T-helper 17 cell (primary cell): ENCODE data around the gene AP1M1. TPM values are rescaled to one million over a fixed set of nuclear protein-coding genes. Genes with fewer than 3 reads are reported as not detected.

ENCODE experiments used
- ATAC-seq: fragments of 150-1000 bp; cut with Tn5 transposase; 2 replicates; pipeline ENCODE4 v1.10.0; 2021; ENCODE audit warnings: mild to moderate bottlenecking, moderate library complexity
- DNase-seq, 3 donors: peaks; one replicate each; pipeline versions ENCODE4 v3.0.0 to v3.0.0-alpha.2; 2020 to 2021
- H3K9me3 ChIP-seq: one replicate; pipeline ENCODE4 v1.7.0; 2013; ENCODE audit warnings: low read length, mild to moderate bottlenecking; ENCODE audit not compliant: control insufficient read depth, poor library complexity, severe bottlenecking
- H3K27ac Mint-ChIP-seq: one replicate; pipeline ENCODE4 v1.8.0; 2022; ENCODE audit warnings: mild to moderate bottlenecking, moderate library complexity, mixed read lengths
- H3K27me3 Mint-ChIP-seq: one replicate; pipeline ENCODE4 v1.8.0; 2022; ENCODE audit warnings: mixed read lengths
- H3K36me3 Mint-ChIP-seq: one replicate; pipeline ENCODE4 v1.8.0; 2022; ENCODE audit warnings: low read depth, mixed read lengths
- H3K4me1 Mint-ChIP-seq: one replicate; pipeline ENCODE4 v1.8.0; 2022; ENCODE audit warnings: mild to moderate bottlenecking, mixed read lengths
- H3K4me3 Mint-ChIP-seq: one replicate; pipeline ENCODE4 v1.8.0; 2022; ENCODE audit warnings: mild to moderate bottlenecking, moderate library complexity, mixed read lengths
- total RNA-seq, 4 donors: library from RNA in 2 of 4; stranded (reverse) in 2 of 4; gene quantifications; one replicate each; pipeline ENCODE4 v1.2.3 and lab custom pipeline; 2022 to 2026

The AP1M1 gene
- total RNA-seq, 2 donors from 2014 or later = 91.8 to 98.5 TPM

DNA sequence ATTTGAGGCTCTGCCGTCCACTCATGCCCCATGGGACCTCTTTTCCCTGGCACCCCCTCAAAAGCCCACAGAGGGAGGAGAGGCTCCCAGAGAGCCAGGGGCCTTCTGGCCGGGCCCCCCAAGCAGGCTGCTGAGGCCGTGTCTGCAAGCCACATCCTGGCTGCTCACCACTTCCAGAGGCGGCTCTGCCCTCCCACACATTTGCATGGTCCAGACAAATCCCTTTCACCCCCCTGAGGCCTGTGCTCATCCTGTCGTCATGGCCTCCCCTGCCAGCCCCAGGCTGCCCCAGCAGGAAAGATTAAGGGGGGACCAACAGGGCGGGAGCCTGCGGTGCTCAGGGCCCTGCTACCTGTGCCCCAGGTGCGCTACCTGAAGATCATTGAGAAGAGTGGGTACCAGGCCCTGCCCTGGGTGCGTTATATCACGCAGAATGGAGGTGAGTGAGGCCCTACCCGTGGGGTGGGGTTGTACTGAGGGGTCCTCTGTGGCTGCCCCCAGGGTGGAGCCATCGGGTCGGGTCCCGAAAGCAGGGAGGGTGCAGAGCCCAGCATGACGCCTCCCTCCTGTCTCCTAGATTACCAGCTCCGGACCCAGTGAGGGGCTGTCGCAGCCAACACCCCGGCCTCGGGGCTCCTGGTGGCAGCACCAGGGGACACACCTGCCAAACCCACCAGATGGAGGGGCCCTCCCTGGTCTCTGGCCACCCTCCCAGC lies 36.3 kb downstream of the AP1M1 start:
- Mint-ChIP-seq H3K27me3 (no peaks in the 10 kb centered on the region), H3K4me1 (peaks cover 16% of the 10 kb centered on the region), H3K27ac (no peak overlapping the region), H3K4me3 (no peak overlapping the region), H3K36me3 (peaks cover 8% of the 10 kb centered on the region)
- ATAC-seq = no peak
- no peak for DNase-seq
- no peaks in the 10 kb centered on the region for H3K9me3 ChIP-seq

DNA sequence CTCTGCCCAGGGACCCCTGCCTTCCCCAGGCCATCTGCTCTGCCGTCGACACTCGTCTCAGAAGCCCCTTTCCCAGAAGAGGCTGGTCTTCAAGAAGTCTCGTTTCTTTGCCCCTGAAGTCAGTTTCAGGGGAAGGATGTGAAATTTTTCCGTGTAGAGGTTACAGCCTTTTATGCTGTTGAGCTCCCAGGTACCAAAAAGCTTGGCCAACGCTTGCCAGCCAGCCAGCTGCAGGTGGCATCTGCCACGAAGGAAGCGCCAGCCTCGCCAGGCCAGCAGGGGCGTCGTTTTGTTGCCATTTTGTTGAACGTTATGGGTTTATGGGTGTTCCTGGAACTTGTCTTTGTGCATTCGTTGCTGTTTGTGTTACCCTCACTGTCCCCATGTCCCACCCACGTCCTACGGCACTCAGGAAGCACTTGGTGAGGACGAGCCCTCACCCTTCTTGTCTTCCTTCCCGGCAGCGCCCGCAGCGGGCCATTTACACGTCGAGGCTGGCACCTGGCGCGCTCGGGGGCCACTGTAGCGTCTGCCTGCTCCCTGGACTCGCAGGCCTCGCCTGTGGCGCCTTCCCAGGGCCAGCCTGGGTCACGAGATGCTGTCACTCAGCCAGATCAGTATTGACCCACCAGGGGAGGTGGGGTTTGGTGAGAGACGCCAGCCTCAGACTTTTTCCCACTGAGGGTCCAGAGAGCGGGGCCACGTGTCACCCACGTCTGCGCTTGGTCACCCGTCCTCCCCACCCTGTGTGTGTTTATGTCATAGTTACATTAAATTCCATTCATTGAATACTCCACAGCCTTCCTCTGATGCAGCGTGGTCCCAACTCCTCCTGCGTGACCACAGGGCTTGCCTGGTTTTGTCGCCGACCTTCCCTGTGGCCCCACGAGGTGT lies 37.1 kb downstream of the AP1M1 start:
- H3K36me3 Mint-ChIP-seq = peaks cover 5% of the 10 kb centered on the region
- no peak for DNase-seq
- peaks cover 16% of the 10 kb centered on the region for H3K4me1 Mint-ChIP-seq
- H3K9me3 ChIP-seq = no peaks in the 10 kb centered on the region
- no peaks in the 10 kb centered on the region for H3K27me3 Mint-ChIP-seq
- H3K27ac Mint-ChIP-seq = peak overlapping the region; percentile 59
- ATAC-seq = no peak
- H3K4me3 Mint-ChIP-seq = no peak overlapping the region

DNA sequence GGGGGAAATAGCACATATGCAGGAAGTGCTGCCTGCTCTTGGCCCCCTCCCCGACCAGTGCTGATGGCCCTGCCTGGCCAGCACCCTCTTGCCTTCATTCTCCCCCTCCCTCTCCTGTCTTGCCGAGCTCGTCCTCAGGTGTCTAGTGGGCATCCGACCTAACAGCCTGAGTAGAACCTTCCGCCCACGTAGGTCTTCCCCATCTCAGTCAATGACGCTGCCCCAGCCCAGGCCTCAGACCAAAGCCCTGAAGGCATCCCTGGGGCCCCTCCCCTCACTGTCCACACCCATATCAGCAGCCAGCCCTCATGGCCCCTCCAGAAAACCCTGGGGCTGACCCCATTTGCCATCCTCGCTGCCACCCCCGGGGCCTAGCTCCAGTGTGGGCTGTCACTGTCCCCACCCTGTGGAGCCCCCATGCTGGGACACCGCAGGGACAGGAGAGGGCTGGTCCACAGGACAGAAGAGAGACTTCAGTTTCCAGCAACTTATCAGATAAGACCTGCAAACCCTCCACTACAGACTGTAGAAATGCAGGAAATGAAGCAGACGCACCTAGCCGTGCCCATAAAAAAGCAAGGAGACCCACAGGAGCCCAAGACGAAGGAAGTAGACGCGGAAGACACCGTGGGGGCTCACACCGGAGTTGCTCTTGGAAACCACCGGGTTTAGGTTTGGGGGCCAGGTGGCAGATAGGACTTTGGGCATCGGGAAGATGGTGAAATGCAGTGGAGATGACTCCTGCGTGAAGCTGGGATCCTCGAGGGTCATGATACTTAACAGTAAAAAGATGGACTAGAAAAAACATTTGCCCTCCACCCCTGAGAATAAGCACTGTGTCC lies 38.3 kb downstream of the AP1M1 start:
- Mint-ChIP-seq H3K27me3 (no peaks in the 10 kb centered on the region), H3K4me1 (peaks cover 16% of the 10 kb centered on the region), H3K4me3 (no peak overlapping the region), H3K27ac (peak overlapping the region; percentile 59), H3K36me3 (peaks cover 2% of the 10 kb centered on the region)
- no peaks in the 10 kb centered on the region for H3K9me3 ChIP-seq
- no peak for ATAC-seq
- no peak for DNase-seq

DNA sequence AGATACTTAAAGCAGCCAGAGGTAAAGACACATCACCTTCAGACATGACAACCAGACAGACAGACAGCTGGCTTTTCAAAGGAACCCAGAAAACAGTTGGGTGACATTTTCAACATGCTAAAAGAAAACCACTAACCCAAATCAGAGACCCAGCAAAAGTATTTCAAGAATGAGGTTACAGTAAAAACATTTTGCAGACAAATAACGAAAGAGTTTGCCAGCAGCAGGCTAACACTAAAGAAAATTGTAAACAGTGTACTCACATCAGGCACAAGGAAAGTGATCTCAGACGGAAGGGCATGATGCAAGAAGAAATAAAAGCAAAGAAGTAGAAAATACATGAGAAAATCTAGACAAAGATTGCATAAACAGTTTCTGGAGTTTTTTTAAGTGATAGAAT lies 46.4 kb downstream of the AP1M1 start:
- no peaks in the 10 kb centered on the region for H3K9me3 ChIP-seq
- Mint-ChIP-seq H3K4me3 (peak overlapping the region; percentile 56), H3K27ac (no peak overlapping the region), H3K36me3 (no peaks in the 10 kb centered on the region), H3K27me3 (peaks cover 4% of the 10 kb centered on the region), H3K4me1 (peaks cover 12% of the 10 kb centered on the region)
- DNase-seq (no peak), ATAC-seq (peak; percentile 30)

DNA sequence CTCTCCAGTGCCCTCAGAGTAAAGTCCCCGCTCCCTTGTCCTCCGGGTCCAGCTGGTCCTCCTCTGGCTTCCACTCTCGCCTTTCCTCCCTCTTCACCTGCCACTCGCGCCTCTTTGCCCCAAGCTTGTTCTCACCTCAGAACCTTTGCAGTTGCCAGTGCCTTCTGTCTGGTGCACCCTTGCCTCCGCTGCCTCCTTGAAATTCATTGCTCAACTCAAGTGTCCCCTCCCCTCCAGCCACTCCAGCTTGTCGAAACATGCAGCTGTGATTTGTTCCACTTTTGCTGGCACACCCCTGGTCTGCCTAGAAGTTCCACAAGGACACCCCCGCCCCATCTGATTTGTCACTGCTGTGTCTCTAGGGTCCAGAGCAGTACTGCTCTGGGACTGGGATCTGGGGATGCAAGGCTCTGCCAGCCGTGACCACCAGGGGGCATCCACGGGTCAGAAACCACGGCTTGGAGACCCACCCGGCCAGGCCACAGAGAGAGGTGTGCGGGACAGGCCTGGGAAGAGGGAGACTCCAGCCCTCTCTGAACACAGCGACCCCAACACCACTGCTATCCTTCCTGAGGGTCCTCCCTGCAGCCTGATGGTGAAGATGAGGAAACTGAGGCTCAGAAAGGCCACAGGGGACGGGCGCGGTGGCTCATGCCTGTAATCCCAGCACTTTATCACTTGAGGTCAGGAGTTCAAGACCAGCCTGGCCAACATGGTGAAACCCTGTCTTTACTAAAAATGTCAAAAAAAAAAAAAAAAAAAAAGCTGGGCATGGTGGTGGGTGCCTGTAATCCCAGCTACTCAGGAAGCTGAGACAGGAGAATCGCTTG lies 49.9 kb downstream of the AP1M1 start:
- Mint-ChIP-seq H3K27me3 (peaks cover 4% of the 10 kb centered on the region), H3K36me3 (no peaks in the 10 kb centered on the region), H3K4me3 (peak overlapping the region; percentile 69), H3K27ac (no peak overlapping the region), H3K4me1 (peaks cover 20% of the 10 kb centered on the region)
- DNase-seq (peak; percentile 71 to 83 (median 75)), ATAC-seq (peak; percentile 96)
- H3K9me3 ChIP-seq = no peaks in the 10 kb centered on the region

DNA sequence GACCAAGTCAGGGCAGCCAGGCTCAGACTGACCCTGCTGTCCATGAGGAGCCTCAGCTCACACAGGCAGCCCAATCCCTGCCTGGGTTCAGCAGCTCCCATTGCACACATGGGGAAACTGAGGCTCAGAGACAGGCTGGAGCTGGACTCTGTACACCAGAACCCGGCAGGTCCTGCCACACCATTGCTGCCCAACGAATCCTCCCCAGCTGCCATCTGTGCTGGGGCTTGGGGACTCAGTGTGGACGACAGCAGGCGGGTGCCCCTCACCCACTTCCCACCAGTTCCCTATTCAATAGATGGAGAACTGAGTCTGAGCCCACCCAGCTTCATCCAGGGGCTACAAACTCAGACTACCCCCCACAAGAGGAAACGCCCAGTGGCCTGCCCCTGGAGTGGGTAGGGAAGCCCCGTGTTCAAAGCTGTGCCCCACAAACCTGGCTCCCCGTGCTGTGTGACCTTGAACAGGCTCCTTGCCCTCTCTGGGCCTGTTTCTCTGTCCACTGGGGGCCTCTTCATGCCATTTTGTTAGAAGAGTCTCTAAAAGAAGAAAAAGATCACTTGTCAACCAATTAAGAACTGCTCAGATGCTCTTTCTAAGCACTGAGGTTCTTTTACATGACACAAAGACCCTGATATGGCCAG lies 50.8 kb downstream of the AP1M1 start:
- H3K27me3 Mint-ChIP-seq = peaks cover 4% of the 10 kb centered on the region
- ATAC-seq = no peak
- H3K27ac Mint-ChIP-seq = no peak overlapping the region
- no peaks in the 10 kb centered on the region for H3K36me3 Mint-ChIP-seq
- peaks cover 20% of the 10 kb centered on the region for H3K4me1 Mint-ChIP-seq
- no peak overlapping the region for H3K4me3 Mint-ChIP-seq
- DNase-seq = no peak
- H3K9me3 ChIP-seq = no peaks in the 10 kb centered on the region

DNA sequence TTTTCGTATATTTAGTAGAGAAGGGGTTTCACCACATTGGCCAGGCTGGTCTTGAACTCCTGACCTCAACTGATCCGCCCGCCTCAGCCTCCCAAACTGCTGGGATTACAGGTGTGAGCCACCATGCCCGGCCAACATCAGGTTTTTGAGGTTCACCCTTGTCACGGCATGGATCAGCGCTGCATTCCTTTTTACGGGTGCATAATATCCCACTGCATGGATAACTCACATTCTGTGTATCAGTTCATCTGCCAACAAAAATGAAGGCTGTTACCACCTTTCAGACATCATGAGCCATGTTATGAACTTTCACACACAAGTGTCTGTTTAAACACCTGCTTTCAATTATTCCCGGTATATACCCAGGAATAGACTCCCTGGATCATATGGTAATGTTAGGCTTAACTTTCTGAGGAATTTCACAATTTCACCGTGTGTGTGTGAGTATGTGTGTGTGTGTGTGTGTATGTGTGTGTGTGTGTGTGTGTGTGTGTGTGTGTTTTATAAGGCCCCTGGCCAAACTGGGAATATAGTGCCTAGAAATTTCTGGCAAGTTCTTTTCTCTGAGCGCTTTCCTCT lies 52.2 kb downstream of the AP1M1 start:
- H3K27me3 Mint-ChIP-seq = peaks cover 4% of the 10 kb centered on the region
- no peak overlapping the region for H3K27ac Mint-ChIP-seq
- H3K9me3 ChIP-seq = no peaks in the 10 kb centered on the region
- peaks cover under 1% of the 10 kb centered on the region for H3K36me3 Mint-ChIP-seq
- H3K4me3 Mint-ChIP-seq = no peak overlapping the region
- peaks cover 15% of the 10 kb centered on the region for H3K4me1 Mint-ChIP-seq
- no peak for DNase-seq
- no peak for ATAC-seq

DNA sequence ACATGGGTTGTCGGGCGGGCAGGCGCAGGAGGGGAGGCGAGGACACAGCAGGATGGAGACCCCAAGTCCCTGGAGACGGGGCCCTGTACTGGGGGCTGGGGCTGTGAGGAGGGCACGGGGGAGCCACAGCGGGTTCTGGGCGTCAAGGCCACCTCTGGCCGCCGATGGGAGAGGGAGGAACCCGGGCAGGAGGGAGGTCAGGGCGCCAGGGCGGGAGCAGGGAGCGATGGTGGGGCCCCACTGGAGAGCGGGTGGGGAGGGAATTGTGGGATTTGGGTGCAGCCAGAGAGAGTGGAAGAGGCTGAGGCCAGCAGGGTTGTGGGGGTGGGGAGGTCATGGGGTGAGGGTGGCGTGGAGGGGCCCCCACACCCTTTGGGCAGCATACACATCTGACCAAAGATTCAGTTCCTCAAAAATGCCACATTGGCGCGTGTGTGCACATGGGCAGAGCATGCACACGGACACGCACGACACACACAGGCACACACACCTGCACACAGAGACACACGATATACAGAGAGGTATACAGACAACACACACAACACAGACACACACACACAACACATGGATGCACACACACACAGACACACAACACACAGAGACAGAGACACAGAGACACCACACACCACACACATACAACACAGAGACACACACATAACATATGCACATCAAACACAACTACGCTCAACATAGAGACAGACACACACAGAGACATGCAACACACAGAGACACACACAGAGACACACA lies 54.9 kb downstream of the AP1M1 start:
- DNase-seq = no peak
- no peak overlapping the region for H3K4me3 Mint-ChIP-seq
- peaks cover 14% of the 10 kb centered on the region for H3K4me1 Mint-ChIP-seq
- H3K9me3 ChIP-seq = no peaks in the 10 kb centered on the region
- no peak overlapping the region for H3K27ac Mint-ChIP-seq
- no peak for ATAC-seq
- H3K27me3 Mint-ChIP-seq = no peaks in the 10 kb centered on the region
- H3K36me3 Mint-ChIP-seq = peaks cover 3% of the 10 kb centered on the region

DNA sequence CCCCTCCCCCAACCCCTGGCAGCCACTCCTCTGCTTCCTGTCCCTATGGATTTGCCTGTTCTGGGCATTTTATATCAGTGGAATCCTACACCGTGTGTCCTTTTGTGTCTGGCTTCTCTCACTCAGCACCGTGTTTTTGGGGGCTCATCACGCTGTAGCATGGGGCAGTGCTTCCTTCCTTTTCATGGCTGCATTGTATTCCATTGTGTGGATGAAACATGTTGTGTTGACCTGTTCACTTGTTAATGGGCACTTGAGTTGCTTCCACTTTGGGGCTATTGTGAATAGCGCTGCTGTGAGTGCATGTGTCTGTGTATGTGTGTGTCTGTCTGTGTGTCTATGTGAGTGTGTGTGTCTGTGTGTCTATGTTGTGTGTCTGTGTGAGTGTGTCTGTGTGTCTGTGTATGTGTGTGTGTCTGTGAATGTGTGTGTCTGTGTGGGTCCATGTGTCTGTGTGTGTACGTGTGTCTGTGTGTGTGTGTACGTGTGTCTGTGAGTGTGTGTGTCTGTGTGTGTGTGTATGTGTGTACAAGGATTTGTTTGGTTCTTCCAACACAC lies 57.2 kb downstream of the AP1M1 start:
- H3K27me3 Mint-ChIP-seq = no peaks in the 10 kb centered on the region
- no peak for DNase-seq

DNA sequence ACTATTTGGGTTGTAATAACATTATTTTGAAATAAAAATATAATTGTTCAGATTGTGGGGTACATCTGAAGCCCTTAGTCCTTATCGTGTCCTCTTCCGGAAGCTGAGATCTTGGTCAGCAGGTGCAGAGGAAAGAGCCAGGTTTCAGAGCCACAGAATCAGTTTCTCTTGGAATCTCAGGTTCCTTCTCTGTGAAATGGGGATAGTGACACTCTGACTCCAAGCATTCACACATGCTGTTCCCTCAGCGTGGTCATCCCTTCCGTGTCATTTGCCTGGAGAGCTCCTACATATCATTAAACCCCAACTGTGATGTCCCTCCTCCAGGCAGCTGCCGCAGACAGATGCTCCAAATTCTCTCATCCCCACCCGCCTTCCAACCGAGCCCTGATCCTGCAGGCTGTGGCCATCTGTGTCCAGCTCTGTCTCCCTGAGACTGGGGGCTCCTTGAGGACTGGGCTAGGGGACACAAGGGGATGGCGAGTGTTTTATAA lies 59.8 kb downstream of the AP1M1 start:
- peaks cover 32% of the 10 kb centered on the region for H3K4me1 Mint-ChIP-seq
- no peaks in the 10 kb centered on the region for H3K9me3 ChIP-seq
- no peaks in the 10 kb centered on the region for H3K27me3 Mint-ChIP-seq
- DNase-seq (no peak), ATAC-seq (no peak)
- no peak overlapping the region for H3K4me3 Mint-ChIP-seq
- peak overlapping the region; percentile 29 for H3K27ac Mint-ChIP-seq
- H3K36me3 Mint-ChIP-seq = peaks cover 3% of the 10 kb centered on the region

More for the DNA sequence above, 57.2 kb downstream of the AP1M1 start:
- no peak overlapping the region for H3K4me3 Mint-ChIP-seq
- H3K27ac Mint-ChIP-seq = no peak overlapping the region
- H3K4me1 Mint-ChIP-seq = peaks cover 16% of the 10 kb centered on the region
- peaks cover 3% of the 10 kb centered on the region for H3K36me3 Mint-ChIP-seq
- no peak for ATAC-seq
- no peaks in the 10 kb centered on the region for H3K9me3 ChIP-seq

DNA sequence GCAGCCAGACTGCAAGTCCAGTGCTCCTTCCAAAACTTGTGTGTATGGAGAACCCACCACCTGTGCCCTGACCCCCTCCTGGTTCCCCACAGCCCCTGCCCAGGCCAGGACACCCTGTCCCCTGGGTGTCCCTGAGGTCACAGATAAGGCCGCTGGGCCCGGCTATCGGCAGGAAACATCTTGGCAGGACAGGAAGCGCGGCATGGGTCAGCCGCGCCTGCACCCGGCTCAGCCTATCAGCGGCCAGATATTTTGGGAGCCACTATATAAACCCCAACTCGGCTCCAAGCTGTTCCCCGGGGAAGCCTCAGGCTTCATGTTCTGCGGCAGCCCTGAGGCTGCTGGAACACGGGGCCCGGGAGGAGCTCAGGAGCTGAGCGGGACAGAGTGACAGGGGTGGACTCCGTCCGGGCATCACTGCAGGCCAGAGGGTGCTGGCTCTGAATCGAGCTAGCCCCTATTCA lies 60.8 kb downstream of the AP1M1 start:
- no peak for ATAC-seq

More for the DNA sequence above, 60.8 kb downstream of the AP1M1 start:
- H3K9me3 ChIP-seq = no peaks in the 10 kb centered on the region
- peak overlapping the region; percentile 83 for H3K27ac Mint-ChIP-seq
- DNase-seq = no peak
- H3K4me1 Mint-ChIP-seq = peaks cover 38% of the 10 kb centered on the region
- no peak overlapping the region for H3K4me3 Mint-ChIP-seq
- H3K36me3 Mint-ChIP-seq = peaks cover 3% of the 10 kb centered on the region
- no peaks in the 10 kb centered on the region for H3K27me3 Mint-ChIP-seq
